HL-60 (cell line): Measurements from ENCODE around the gene COQ2.
"Not testable (repeated sequence)": the region's sequence is repeated elsewhere in the genome, so short reads cannot be mapped to it uniquely, and the experiment has no call there.

Source experiments
- DNase-seq, 2 experiments: peaks; one replicate each; pipeline ENCODE4 v3.0.0-alpha.2; 2010 to 2020; ENCODE audit warnings: low read depth in 1 of 2, low spot score in 1 of 2
- H3K27ac ChIP-seq: fragments of 250-450 bp; sonication (Bioruptor Pico); replicated peaks from 2 replicates; pipeline ENCODE4 v1.5.1; 2020; ENCODE audit warnings: mild to moderate bottlenecking, moderate library complexity
- H3K27me3 ChIP-seq: fragments of 250-450 bp; sonication (Bioruptor Pico); 2 replicates; pipeline ENCODE4 v1.5.1; 2021; ENCODE audit warnings: mild to moderate bottlenecking, moderate library complexity; ENCODE audit not compliant: insufficient read depth, poor library complexity, severe bottlenecking
- H3K4me3 ChIP-seq: replicated peaks from 2 replicates; pipeline ENCODE4 v1.5.1; 2011; ENCODE audit warnings: mild to moderate bottlenecking, control low read depth, low read length; ENCODE audit not compliant: insufficient read depth
- GABPA ChIP-seq: IDR thresholded peaks from 2 replicates; pipeline ENCODE4 v1.6.1; 2012; ENCODE audit warnings: low read depth
- POLR2AphosphoS5 ChIP-seq: IDR thresholded peaks from 2 replicates; pipeline ENCODE4 v1.6.1; 2012; ENCODE audit warnings: low read depth
- SPI1 ChIP-seq: IDR thresholded peaks from 2 replicates; pipeline ENCODE4 v1.6.1; 2012; ENCODE audit warnings: low read depth, mild to moderate bottlenecking, borderline replicate concordance
- TF ChIP-seq, protein P1 (sequence below): IDR thresholded peaks from one replicate; pipeline ENCODE4 v1.5.1; 2011; ENCODE audit warnings: low read length, control low read depth, inconsistent platforms; ENCODE audit not compliant: insufficient read depth
- TF ChIP-seq, protein P2 (sequence below): IDR thresholded peaks from 2 replicates; pipeline ENCODE4 v1.6.1; 2012; ENCODE audit warnings: low read depth; ENCODE audit not compliant: insufficient replicate concordance

Gene COQ2

DNA sequence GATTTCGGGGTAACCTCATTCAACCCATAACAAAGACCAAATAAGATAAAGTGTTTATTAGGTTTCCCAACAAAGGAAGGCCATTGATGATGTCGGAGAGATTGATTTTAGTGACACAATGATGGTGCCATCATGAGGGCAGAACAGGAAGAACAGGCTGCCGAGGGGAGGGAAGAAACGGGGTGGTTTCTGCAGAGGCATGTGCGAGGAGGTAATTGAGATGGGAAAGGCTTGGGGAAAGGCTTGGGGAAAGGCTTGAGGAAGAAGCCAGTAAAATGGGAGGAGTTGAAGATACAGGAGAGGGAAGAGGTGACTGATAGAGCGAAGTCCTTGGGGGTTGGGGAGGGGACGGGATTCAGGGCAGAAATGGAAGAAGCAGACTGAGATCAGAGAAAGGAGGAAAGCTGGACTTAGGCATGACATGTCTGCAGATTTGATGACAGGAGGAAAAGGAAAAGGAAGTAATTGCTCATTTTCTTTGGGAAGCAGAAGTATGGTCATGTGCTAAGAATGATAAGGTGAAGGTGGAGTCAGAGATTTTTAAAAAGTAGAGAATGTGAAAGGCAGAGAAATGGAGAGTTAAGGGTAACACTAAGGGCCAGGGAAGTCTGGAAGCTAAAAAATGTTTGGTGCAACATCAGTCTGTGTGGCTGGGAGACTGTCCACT, 44.1 kb upstream of the COQ2 start:
- Histone ChIP-seq H3K4me3 (no peak overlapping the region), H3K27ac (no peak overlapping the region), H3K27me3 (peaks cover 5% of the 10 kb centered on the region)
- TF ChIP-seq SPI1, result no peak
- TF ChIP-seq GABPA, result no peak
- TF ChIP-seq, protein P1, sequence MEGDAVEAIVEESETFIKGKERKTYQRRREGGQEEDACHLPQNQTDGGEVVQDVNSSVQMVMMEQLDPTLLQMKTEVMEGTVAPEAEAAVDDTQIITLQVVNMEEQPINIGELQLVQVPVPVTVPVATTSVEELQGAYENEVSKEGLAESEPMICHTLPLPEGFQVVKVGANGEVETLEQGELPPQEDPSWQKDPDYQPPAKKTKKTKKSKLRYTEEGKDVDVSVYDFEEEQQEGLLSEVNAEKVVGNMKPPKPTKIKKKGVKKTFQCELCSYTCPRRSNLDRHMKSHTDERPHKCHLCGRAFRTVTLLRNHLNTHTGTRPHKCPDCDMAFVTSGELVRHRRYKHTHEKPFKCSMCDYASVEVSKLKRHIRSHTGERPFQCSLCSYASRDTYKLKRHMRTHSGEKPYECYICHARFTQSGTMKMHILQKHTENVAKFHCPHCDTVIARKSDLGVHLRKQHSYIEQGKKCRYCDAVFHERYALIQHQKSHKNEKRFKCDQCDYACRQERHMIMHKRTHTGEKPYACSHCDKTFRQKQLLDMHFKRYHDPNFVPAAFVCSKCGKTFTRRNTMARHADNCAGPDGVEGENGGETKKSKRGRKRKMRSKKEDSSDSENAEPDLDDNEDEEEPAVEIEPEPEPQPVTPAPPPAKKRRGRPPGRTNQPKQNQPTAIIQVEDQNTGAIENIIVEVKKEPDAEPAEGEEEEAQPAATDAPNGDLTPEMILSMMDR, result peak; percentile 12
- no peak for TF ChIP-seq POLR2AphosphoS5
- peak; percentile 59 to 65 for DNase-seq

DNA sequence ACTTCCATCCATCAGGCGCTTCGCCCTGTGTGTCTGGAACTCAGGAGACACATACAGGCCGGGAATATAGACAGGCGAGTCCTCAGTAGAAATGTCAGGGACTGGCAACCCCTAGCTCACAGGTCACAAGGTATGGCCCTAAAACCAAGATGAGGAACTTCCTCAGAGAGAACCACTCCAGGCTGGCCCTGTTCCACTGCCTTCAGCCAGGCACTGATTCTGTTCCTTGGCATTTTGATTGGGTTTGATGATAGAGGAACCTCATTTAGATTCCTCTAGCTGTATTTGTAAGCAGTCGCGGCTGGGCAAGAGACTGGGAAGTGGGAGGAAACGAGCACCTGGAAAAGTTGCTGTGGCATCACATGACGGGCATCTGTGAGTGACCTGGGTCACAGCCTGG, 41.9 kb upstream of the COQ2 start:
- no peak overlapping the region for H3K4me3 ChIP-seq
- no peaks in the 10 kb centered on the region for H3K27me3 ChIP-seq
- no peak overlapping the region for H3K27ac ChIP-seq
- no peak for DNase-seq
- TF ChIP-seq SPI1 (no peak), POLR2AphosphoS5 (no peak), GABPA (no peak)
- TF ChIP-seq, protein P1, result no peak
- TF ChIP-seq, protein P2, sequence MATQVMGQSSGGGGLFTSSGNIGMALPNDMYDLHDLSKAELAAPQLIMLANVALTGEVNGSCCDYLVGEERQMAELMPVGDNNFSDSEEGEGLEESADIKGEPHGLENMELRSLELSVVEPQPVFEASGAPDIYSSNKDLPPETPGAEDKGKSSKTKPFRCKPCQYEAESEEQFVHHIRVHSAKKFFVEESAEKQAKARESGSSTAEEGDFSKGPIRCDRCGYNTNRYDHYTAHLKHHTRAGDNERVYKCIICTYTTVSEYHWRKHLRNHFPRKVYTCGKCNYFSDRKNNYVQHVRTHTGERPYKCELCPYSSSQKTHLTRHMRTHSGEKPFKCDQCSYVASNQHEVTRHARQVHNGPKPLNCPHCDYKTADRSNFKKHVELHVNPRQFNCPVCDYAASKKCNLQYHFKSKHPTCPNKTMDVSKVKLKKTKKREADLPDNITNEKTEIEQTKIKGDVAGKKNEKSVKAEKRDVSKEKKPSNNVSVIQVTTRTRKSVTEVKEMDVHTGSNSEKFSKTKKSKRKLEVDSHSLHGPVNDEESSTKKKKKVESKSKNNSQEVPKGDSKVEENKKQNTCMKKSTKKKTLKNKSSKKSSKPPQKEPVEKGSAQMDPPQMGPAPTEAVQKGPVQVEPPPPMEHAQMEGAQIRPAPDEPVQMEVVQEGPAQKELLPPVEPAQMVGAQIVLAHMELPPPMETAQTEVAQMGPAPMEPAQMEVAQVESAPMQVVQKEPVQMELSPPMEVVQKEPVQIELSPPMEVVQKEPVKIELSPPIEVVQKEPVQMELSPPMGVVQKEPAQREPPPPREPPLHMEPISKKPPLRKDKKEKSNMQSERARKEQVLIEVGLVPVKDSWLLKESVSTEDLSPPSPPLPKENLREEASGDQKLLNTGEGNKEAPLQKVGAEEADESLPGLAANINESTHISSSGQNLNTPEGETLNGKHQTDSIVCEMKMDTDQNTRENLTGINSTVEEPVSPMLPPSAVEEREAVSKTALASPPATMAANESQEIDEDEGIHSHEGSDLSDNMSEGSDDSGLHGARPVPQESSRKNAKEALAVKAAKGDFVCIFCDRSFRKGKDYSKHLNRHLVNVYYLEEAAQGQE, result no peak

DNA sequence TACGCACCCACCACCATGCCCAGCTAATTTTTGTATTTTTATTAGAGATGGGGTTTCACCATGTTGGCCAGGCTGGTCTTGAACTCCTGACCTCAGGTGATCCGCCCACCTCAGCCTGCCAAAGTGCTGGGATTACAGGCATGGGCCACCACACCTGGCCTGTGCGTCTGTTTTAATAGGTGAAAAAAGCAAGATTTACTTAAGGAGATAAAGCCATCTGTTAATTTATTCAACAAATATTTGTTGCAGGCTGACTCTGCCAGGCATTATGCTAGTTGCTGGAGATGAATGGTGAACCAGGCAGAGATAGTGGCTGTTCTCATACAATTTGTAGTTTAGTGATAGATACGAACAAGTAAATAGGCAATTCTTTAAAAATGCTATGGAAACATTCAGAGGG, 40.7 kb upstream of the COQ2 start:
- H3K27ac ChIP-seq, H3K27me3 ChIP-seq, DNase-seq, H3K4me3 ChIP-seq: not testable (repeated sequence)

DNA sequence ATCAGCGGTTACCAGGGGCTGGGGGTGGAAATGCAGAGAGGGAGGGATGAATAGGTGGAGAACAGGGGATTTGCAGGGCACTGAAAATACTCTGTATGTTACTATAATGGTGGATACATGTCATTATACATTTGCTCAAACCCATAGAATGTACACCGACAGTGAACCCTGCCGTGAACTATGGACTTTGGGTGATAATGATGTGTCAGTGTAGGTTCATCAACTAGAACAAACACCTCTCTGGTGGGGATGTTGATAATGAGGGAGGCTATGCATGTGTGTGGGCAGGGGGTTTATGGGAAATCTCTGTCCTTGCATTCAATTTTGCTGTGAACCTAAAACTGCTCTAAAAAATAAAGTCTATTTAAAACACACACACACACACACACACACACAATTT, 38.5 kb upstream of the COQ2 start:
- Histone ChIP-seq H3K27me3 (no peaks in the 10 kb centered on the region), H3K4me3 (no peak overlapping the region), H3K27ac (no peak overlapping the region)
- TF ChIP-seq, protein P1, result no peak
- TF ChIP-seq, protein P2, result no peak
- TF ChIP-seq SPI1 (no peak), GABPA (no peak), POLR2AphosphoS5 (no peak)
- DNase-seq, result no peak
